ENCODE results near the gene EPHB6.

EPHB6 gene

DNA sequence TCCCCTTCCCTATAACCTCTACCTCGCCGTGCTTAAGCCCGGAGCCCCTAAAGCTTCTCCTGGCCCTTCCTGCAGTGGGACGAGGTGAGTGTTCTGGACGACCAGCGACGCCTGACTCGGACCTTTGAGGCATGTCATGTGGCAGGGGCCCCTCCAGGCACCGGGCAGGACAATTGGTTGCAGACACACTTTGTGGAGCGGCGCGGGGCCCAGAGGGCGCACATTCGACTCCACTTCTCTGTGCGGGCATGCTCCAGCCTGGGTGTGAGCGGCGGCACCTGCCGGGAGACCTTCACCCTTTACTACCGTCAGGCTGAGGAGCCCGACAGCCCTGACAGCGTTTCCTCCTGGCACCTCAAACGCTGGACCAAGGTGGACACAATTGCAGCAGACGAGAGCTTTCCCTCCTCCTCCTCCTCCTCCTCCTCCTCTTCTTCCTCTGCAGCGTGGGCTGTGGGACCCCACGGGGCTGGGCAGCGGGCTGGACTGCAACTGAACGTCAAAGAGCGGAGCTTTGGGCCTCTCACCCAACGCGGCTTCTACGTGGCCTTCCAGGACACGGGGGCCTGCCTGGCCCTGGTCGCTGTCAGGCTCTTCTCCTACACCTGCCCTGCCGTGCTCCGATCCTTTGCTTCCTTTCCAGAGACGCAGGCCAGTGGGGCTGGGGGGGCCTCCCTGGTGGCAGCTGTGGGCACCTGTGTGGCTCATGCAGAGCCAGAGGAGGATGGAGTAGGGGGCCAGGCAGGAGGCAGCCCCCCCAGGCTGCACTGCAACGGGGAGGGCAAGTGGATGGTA is 9.2 kb downstream of the EPHB6 start:
- in situ Hi-C loops (cut with HindIII; ENCODE audit: low sequenced_read_pairs) = loop anchor here (10.0 kb wide), 1 partner anchor 141 kb away; no protein-coding TSS in a partner anchor

GRCh38 chr7:142864980-142865747 is 10.3 kb downstream of the EPHB6 start:
- in situ Hi-C loops (cut with HindIII; ENCODE audit: low sequenced_read_pairs) = loop anchor here (10.0 kb wide), 1 partner anchor 140 kb away; no protein-coding TSS in a partner anchor

DNA sequence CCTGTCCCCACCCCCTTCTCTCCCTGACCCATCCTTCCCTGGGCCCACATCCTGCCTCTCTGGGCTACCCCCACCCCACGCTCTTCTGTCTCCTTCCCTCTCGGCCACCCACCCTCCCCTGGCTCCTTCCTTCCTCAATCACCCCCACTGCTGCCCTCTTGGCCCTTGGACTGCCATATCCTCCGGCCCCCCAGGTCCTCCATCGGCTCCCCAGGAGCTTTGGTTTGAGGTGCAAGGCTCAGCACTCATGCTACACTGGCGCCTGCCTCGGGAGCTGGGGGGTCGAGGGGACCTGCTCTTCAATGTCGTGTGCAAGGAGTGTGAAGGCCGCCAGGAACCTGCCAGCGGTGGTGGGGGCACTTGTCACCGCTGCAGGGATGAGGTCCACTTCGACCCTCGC is 10.9 kb downstream of the EPHB6 start:
- in situ Hi-C loops (cut with HindIII; ENCODE audit: low sequenced_read_pairs) = loop anchor here (10.0 kb wide), 1 partner anchor 139 kb away; no protein-coding TSS in a partner anchor

GRCh38 chr7:142866361-142867096 is 11.7 kb downstream of the EPHB6 start:
- in situ Hi-C loops (cut with HindIII; ENCODE audit: low sequenced_read_pairs) = loop anchor here (10.0 kb wide), 1 partner anchor 138 kb away; no protein-coding TSS in a partner anchor

- in situ Hi-C loops (cut with HindIII; ENCODE audit: low sequenced_read_pairs) = loop anchor here (10.0 kb wide), 1 partner anchor 138 kb away; no protein-coding TSS in a partner anchor
Measured at GRCh38 chr7:142867097-142867378, 12.2 kb downstream of the EPHB6 start.

DNA sequence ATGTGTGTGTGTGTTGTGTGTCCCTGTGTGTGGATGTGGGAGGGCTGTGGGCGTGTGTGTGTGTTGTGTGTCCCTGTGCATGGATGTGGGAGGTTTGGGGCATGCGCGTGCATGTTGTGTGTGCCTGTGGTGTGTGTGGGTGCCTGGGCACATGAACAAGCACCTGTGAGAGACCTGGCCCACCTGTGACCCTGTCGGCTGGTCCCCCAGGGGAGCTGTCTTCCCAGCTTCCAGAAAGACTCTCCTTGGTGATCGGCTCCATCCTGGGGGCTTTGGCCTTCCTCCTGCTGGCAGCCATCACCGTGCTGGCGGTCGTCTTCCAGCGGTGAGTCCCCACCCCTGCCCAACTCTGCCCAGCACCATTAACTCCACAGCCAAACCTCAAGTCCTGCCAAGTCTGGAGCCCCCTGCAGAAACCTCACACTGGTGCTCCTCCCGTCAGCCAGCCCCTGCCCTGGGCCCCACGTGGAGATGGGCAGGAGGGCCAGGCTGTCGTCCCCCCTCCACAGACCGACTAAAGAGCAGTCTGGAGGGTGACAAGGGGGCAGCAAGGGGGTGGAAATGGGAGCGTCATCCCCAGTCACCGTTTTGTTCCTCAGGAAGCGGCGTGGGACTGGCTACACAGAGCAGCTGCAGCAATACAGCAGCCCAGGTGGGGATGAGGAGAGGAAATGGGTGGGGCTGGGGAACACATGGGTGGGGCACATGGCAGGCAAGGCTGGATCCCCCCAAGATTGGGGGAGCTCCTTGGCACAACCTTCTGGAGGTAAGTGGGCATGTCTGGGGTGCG is 12.7 kb downstream of the EPHB6 start:
- in situ Hi-C loops (cut with HindIII; ENCODE audit: low sequenced_read_pairs) = loop anchor here (10.0 kb wide), 1 partner anchor 137 kb away; no protein-coding TSS in a partner anchor

- in situ Hi-C loops (cut with HindIII; ENCODE audit: low sequenced_read_pairs) = loop anchor here (10.0 kb wide), 1 partner anchor 136 kb away; no protein-coding TSS in a partner anchor
Measured at GRCh38 chr7:142868188-142868985, 13.5 kb downstream of the EPHB6 start.

DNA sequence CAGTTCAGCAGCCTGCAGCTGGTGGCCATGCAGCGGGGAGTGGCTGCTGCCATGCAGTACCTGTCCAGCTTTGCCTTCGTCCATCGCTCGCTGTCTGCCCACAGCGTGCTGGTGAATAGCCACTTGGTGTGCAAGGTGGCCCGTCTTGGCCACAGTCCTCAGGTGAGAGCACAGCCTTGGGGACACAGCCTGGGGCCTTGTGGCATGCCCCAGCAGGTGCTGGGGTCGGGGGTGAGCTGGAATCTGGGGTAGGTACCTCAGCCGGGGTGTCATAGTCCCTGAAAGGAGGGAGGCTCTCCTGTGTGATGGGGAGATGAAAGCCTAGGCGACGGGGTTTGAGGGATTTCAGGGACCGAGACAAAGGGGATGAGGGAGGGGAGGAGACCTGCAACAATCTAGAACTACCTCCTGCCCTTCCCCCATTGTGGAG is 14.1 kb downstream of the EPHB6 start:
- in situ Hi-C loops (cut with HindIII; ENCODE audit: low sequenced_read_pairs) = loop anchor here (10.0 kb wide), 1 partner anchor 136 kb away; no protein-coding TSS in a partner anchor

DNA sequence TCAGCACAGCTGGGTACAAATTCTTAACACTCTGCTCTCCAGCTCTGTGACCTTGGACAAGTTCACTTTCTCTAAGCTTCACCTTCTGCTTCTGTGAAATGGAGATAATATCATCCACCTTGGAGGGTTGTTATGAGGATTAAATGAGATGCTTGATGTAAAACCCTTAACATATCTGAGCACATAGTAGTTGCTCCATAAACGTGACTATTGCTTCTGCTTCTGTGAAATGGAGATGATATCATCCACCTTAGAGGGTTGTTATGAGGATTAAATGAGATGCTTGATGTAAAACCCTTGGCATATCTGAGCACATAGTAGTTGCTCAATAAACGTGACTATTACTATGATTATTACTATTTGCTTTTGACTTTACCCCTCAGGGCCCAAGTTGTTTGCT is 14.6 kb downstream of the EPHB6 start:
- in situ Hi-C loops (cut with HindIII; ENCODE audit: low sequenced_read_pairs) = loop anchor here (10.0 kb wide), 1 partner anchor 135 kb away; no protein-coding TSS in a partner anchor

- in situ Hi-C loops (cut with HindIII; ENCODE audit: low sequenced_read_pairs) = no loop called here
Measured at GRCh38 chr7:142870147-142870559, 15.3 kb downstream of the EPHB6 start.

- in situ Hi-C loops (cut with HindIII; ENCODE audit: low sequenced_read_pairs) = no loop called here
Measured at GRCh38 chr7:142870566-142871259, 15.8 kb downstream of the EPHB6 start.

DNA sequence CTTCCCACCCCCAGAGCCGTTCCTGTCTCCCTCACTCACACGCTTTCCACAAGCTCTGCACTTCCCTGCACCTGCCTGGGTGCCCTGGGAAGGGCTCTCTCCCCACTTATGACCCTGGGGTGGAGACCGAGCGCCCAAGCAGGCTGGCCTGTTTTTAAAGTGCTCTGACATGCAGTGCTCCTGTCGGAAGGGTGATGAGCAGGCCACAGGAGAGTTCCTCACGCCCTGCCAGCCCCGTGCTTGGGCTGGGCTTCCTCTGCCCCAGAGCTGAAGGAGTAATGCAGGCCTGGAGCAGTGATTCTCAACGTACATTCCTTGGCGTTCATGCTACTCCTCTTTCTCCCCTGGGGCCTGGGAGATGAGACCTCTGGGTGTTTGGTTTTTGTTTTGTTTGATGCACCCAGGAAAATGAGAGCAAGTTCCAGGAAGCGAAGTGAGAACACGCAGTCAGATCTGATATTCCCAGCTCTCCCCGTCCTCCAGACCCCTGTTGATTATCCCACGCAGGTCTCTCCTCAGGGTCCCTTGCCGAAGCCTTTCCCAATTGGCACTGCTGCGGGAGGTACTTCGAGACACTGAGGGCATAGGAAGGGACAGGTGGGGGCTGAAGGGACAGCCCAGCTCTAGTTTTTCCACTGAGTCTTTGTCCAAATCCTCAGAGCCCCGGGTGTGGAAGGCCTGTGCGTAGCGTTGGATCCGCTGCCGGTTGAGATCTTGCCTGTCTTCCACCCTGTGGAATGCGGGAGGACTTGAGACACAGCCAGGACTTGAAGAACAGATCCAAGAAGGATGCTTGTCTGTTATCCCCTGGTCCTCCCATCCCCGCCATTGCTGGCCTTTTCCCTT is 16.6 kb downstream of the EPHB6 start:
- in situ Hi-C loops (cut with HindIII; ENCODE audit: low sequenced_read_pairs) = no loop called here

GRCh38 chr7:142872106-142872675 is 17.3 kb downstream of the EPHB6 start:
- in situ Hi-C loops (cut with HindIII; ENCODE audit: low sequenced_read_pairs) = no loop called here

- in situ Hi-C loops (cut with HindIII; ENCODE audit: low sequenced_read_pairs) = no loop called here
Measured at GRCh38 chr7:142873281-142873784, 18.5 kb downstream of the EPHB6 start.

GRCh38 chr7:142873871-142874270 is 19.0 kb downstream of the EPHB6 start:
- in situ Hi-C loops (cut with HindIII; ENCODE audit: low sequenced_read_pairs) = no loop called here

DNA sequence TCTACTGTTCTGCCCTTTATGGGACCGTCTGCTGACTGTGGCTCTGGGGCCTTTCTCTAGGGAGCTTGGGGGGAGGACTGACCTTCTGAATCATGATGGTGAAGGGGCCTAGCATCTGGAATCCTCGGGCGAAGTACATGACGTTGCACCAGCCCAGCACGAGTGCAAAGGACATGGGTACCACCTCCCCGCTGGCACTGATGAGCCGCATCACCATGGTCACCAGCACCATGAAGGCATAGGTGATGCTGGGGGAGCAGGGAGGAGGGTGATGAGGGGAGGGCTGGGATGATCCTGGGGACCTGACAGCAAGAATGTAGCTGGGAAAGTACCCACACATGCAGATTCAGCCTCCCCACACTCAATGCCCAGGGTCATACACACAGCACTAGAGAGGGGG is 19.5 kb downstream of the EPHB6 start:
- in situ Hi-C loops (cut with HindIII; ENCODE audit: low sequenced_read_pairs) = no loop called here

DNA sequence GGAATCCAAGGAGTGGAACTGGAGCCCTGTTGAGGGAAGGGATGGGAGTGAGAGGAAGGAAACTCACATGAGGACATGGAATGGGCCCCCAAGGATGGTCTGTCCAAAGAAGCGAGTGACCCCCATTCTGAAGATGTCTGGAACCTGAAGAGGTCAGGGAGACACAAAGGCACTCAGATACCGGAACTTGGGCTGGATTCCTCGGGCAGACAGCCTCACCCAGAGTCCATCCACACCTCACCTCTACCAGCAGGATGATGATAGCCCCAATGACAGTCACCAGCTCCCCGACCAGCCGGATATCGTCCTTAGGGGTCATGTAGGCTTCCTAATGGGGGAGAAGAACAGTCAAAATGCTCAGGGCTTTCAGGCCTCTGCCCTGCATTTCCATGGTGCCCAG is 20.0 kb downstream of the EPHB6 start:
- in situ Hi-C loops (cut with HindIII; ENCODE audit: low sequenced_read_pairs) = no loop called here
